Gastroesophageal sphincter (tissue), 4 donors: ENCODE results near the gene DPEP3. TPM values are rescaled to one million over a fixed set of nuclear protein-coding genes. Genes with fewer than 3 reads are reported as not detected.
A peak's percentile ranks its signal among the peaks of the same experiment; 100 is the strongest.

ENCODE experiments used
- ATAC-seq: fragments of 150-250 bp; one replicate; pipeline ENCODE4 v1.9.1; 2016; ENCODE audit warnings: mild to moderate bottlenecking, moderate library complexity
- H3K27ac ChIP-seq, 4 donors: fragments of 200-600 bp; sonication (generic) in 3 of 4; 1 replicate in 3 of 4; 2 replicates in 1 of 4; pipeline ENCODE4 v1.5.1; 2016 to 2019
- H3K27me3 ChIP-seq: fragments of 200-600 bp; sonication (generic); one replicate; pipeline ENCODE4 v1.5.1; 2019
- H3K36me3 ChIP-seq, 2 donors: fragments of 200-600 bp; sonication (generic); one replicate each; pipeline ENCODE4 v1.5.1; 2019; ENCODE audit warnings: control low read depth in 1 of 2
- H3K4me1 ChIP-seq, 3 donors: fragments of 200-600 bp; sonication (generic); 1 replicate in 2 of 3; 2 replicates in 1 of 3; pipeline ENCODE4 v1.5.1; 2016 to 2019; ENCODE audit warnings: control low read depth in 2 of 3
- H3K4me3 ChIP-seq, 2 donors: fragments of 200-600 bp; sonication (generic); one replicate each; pipeline ENCODE4 v1.5.1; 2019; ENCODE audit warnings: mild to moderate bottlenecking in 1 of 2, moderate library complexity in 1 of 2
- H3K9me3 ChIP-seq, 3 donors: fragments of 200-600 bp; sonication (generic); one replicate each; pipeline ENCODE4 v1.5.1; 2017 to 2019; ENCODE audit warnings: control low read depth in 2 of 3
- EP300 ChIP-seq: sonication (generic); formaldehyde crosslinking; IDR thresholded peaks from one replicate; pipeline ENCODE4 v1.6.1; 2017; ENCODE audit warnings: antibody characterized with exemption, mild to moderate bottlenecking
- POLR2A ChIP-seq, 2 donors: fragments of 450-650 bp; IDR thresholded peaks; one replicate each; pipeline ENCODE4 v1.6.1; 2017; ENCODE audit warnings: antibody characterized with exemption in 2 of 2, mild to moderate bottlenecking in 2 of 2, moderate library complexity in 1 of 2
- POLR2AphosphoS5 ChIP-seq: sonication (generic); formaldehyde crosslinking; IDR thresholded peaks from one replicate; pipeline ENCODE4 v1.6.1; 2017; ENCODE audit warnings: antibody characterized with exemption
- WGBS, 2 donors: methylation state at CpG; one replicate each; pipeline ENCODE4 v1.1.5; 2018; ENCODE audit warnings: low coverage in 1 of 2; 5-methylcytosine and 5-hydroxymethylcytosine counted together
- total RNA-seq, 4 donors: library from RNA; depleted of rRNA; stranded (reverse); fragments of >200 nt; gene quantifications; one replicate each; pipeline ENCODE4 v1.1.0, GENCODE V29; 2016
- TF ChIP-seq, protein P1 (sequence below), 4 experiments: fragments of 200-600 bp in 2 of 4; fragments of 450-650 bp in 2 of 4; sonication (generic) in 1 of 4; IDR thresholded peaks; one replicate each; pipeline ENCODE4 v1.5.1; 2017 to 2019; ENCODE audit warnings: antibody characterized with exemption in 4 of 4, mild to moderate bottlenecking in 2 of 4, moderate library complexity in 2 of 4

Gene DPEP3
- total RNA-seq, 4 donors from 2014 or later = 1.4 TPM; not detected in 3

DNA sequence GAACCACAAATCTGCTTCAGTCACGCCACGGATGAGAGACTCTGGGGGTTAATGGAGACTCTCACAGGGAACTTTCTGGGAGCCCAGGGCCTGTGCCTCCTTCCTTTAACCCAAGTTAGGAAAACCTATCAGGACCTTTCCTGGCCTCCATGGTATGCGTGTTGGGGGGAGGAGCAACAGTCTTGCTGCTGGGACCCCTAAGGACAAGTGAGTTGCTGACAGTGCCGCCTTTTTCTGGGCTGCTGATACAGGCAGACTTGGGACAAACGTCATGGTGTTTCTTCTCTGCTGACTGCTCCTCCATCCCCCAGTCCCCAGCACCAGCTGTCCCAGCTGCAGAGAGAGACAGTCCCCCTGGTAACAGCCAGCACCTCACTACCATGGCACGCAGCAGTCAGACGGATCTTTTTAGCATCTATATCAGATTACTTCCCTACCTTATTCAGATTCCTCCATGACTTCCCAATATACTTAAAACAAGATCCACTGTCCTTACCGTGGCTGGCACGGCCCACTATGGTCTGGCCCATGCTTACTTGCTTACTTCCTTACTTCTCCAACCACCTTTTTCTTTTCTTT is 28.9 kb upstream of the DPEP3 start:
- no peak for TF ChIP-seq EP300
- no peak for TF ChIP-seq POLR2A (IDR thresholded peaks at IDR 0.05)
- no peak for TF ChIP-seq POLR2AphosphoS5
- TF ChIP-seq, protein P1, sequence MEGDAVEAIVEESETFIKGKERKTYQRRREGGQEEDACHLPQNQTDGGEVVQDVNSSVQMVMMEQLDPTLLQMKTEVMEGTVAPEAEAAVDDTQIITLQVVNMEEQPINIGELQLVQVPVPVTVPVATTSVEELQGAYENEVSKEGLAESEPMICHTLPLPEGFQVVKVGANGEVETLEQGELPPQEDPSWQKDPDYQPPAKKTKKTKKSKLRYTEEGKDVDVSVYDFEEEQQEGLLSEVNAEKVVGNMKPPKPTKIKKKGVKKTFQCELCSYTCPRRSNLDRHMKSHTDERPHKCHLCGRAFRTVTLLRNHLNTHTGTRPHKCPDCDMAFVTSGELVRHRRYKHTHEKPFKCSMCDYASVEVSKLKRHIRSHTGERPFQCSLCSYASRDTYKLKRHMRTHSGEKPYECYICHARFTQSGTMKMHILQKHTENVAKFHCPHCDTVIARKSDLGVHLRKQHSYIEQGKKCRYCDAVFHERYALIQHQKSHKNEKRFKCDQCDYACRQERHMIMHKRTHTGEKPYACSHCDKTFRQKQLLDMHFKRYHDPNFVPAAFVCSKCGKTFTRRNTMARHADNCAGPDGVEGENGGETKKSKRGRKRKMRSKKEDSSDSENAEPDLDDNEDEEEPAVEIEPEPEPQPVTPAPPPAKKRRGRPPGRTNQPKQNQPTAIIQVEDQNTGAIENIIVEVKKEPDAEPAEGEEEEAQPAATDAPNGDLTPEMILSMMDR (IDR thresholded peaks at IDR 0.05) = no peak
- Histone ChIP-seq H3K4me1 (no peaks in the 10 kb centered on the region), H3K27ac (no peak overlapping the region), H3K4me3 (no peak overlapping the region), H3K9me3 (no peaks in the 10 kb centered on the region), H3K36me3 (no peaks in the 10 kb centered on the region), H3K27me3 (peaks cover 7% of the 10 kb centered on the region)
- ATAC-seq = no peak
- 42 to 54% methylated on average over 4 to 5 of the region's 9 CpGs for WGBS, 2 donors

DNA sequence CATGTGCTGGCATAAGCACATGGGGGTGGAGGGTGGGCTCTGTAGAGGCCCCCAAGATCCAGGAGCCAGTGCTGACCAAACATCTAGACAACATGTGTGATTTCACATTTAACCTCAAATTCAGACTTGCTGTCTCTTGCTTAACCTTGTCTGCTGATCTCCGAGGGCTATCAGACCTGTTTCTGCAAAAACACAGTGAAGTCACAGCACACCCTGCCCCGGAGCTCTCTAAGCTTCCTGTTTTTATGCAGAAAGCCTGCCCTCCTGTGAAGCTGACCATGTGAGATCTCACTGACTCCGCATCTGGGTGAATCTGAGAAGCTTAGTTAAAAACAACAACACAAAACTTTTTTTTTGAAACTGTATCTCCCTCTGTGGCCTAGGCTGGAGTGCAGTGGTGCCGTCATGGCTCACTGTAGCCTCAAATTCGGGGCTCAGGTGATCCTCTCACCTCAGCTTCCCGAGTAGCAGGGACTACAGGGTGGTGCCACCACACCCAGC is 25.5 kb upstream of the DPEP3 start:
- peak; percentile 77 for ATAC-seq
- H3K36me3 ChIP-seq = no peaks in the 10 kb centered on the region
- WGBS, 2 donors = 34% methylated on average over 6 of the region's 6 CpGs; no CpG with 5 or more reads in 1 of the 2 donors
- no peaks in the 10 kb centered on the region for H3K9me3 ChIP-seq
- H3K27me3 ChIP-seq = no peaks in the 10 kb centered on the region
- H3K4me3 ChIP-seq = no peak overlapping the region
- no peaks in the 10 kb centered on the region for H3K4me1 ChIP-seq
- peak overlapping the region in 3 of 4 donors; percentile 51 to 61 (median 60) for H3K27ac ChIP-seq
- no peak for TF ChIP-seq EP300
- TF ChIP-seq, protein P1 (IDR thresholded peaks at IDR 0.05) = no peak
- TF ChIP-seq POLR2AphosphoS5 = no peak
- TF ChIP-seq POLR2A (IDR thresholded peaks at IDR 0.05) = no peak

DNA sequence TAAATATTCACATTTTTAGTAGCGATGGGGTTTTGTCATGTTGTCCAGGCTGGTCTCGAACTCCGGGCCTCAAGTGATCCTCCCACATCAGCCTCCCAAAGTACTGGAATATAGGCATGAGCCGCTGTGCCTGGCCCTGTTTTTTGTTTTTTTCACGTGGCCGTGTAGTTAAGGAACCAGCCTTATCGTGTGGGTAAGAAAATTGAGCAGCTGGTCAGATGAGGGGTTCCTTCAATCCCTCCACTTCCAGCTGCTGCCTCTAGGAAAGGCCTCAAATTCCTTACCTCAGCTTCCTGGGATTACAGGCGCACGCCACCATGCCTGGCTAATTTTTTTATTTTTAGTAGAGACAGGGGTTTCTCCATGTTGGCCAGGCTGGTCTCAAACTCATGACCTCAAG is 24.9 kb upstream of the DPEP3 start:
- Histone ChIP-seq H3K9me3 (no peaks in the 10 kb centered on the region), H3K27ac (peak overlapping the region in 3 of 4 donors; percentile 51 to 61 (median 60)), H3K27me3 (no peaks in the 10 kb centered on the region), H3K4me1 (peaks cover 0 to 2% (median 0%) of the 10 kb centered on the region in 3 donors), H3K36me3 (no peaks in the 10 kb centered on the region), H3K4me3 (no peak overlapping the region)
- no peak for ATAC-seq
- WGBS, 2 donors = 73% methylated on average over 9 of the region's 9 CpGs; no CpG with 5 or more reads in 1 of the 2 donors
- TF ChIP-seq, protein P1 (IDR thresholded peaks at IDR 0.05) = no peak
- TF ChIP-seq POLR2A (IDR thresholded peaks at IDR 0.05) = no peak
- no peak for TF ChIP-seq EP300
- TF ChIP-seq POLR2AphosphoS5 = no peak

DNA sequence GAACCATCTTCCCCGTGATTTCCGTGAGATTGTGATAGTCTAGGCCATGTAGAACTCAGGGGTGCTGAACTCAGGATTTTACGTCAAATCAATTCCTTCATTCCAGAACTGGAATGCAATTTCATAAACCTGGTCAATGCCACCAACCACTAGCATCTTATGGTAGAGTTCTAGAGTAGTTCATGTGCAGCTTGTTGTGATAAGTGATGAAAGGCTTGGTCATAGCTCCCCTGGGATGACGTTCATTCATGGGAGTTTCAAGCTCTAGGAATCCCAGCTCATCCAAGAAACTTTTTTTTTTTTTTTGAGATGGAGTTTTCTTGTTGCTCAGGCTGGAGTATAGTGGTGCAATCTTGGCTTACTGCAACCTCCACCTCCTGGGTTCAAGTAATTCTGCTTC is 22.7 kb upstream of the DPEP3 start:
- TF ChIP-seq POLR2A (IDR thresholded peaks at IDR 0.05) (no peak), POLR2AphosphoS5 (no peak), EP300 (no peak)
- TF ChIP-seq, protein P1 (IDR thresholded peaks at IDR 0.05) = no peak
- Histone ChIP-seq H3K4me3 (no peak overlapping the region), H3K9me3 (no peaks in the 10 kb centered on the region), H3K36me3 (no peaks in the 10 kb centered on the region), H3K4me1 (peaks cover 0 to 7% (median 0%) of the 10 kb centered on the region in 3 donors), H3K27me3 (no peaks in the 10 kb centered on the region), H3K27ac (no peak overlapping the region)
- WGBS, 2 donors = 84 to 89% methylated on average over 4 of the region's 4 CpGs
- ATAC-seq = no peak

DNA sequence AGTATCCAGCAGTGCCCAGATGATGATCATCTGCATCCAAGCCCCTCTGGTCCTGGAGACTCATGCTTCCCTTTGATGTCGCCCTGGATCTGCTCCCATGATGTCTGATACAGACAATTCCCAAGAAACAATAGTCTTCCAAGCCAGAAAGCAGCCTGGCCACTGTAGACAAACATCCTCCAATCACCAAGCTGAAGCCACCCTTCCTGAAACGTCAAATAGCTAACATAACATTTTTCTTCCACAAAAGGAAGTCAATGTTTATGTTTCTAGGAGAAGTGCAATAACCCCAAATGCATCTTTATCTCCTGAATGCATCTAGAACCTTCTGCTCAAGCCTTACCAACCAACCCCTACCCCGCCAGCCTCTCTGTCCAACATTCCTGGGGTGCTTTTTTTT is 20.2 kb upstream of the DPEP3 start:
- Histone ChIP-seq H3K4me1 (peaks cover 0 to 7% (median 0%) of the 10 kb centered on the region in 3 donors), H3K36me3 (no peaks in the 10 kb centered on the region), H3K27ac (peak overlapping the region in 2 of 4 donors; percentile 8 to 47), H3K9me3 (no peaks in the 10 kb centered on the region), H3K27me3 (no peaks in the 10 kb centered on the region), H3K4me3 (no peak overlapping the region)
- no peak for ATAC-seq
- WGBS, 2 donors = 29 to 48% methylated on average over 2 to 3 of the region's 3 CpGs
- TF ChIP-seq, protein P1 (IDR thresholded peaks at IDR 0.05) = no peak
- no peak for TF ChIP-seq POLR2AphosphoS5
- TF ChIP-seq POLR2A (IDR thresholded peaks at IDR 0.05) = no peak
- TF ChIP-seq EP300 = no peak
